Daoy (cell line): Measurements from ENCODE around the gene NPB. TPM values are rescaled to one million over a fixed set of nuclear protein-coding genes. Genes with fewer than 3 reads are reported as not detected.
"Not testable (repeated sequence)": the region's sequence is repeated elsewhere in the genome, so short reads cannot be mapped to it uniquely, and the experiment has no call there.

Source experiments
- DNase-seq: peaks from one replicate; pipeline ENCODE4 v3.0.0-alpha.2; 2015; ENCODE audit warnings: low read depth
- total RNA-seq: library from RNA; depleted of rRNA; stranded (reverse); fragments of >200 nt; shearing (Covaris generic); gene quantifications from 2 replicates; pipeline ENCODE4 v1.2.3, GENCODE V29; 2014

NPB gene
- total RNA-seq, 1 experiment from 2014 or later = 0.97 TPM

DNA sequence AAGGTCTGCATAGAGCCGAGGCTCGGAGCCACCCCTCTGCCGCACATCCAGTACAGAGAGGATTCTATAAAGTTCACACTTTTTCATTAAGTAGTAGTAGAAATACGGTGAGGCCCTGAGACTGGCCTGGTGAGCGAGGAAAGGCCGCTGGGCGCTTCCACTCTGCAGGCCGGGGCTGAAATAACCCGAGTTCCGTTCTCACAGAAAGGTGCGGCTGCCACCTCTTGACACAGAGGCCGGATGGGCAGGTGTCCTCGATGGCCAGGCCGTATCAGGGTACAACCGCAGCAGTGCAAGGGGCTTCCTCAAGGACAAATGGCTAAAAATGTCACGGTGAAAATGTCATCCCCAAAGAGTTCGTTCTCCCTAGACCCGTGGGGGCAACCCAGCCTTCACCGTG is 9.9 kb downstream of the NPB start:
- DNase-seq = no peak

DNA sequence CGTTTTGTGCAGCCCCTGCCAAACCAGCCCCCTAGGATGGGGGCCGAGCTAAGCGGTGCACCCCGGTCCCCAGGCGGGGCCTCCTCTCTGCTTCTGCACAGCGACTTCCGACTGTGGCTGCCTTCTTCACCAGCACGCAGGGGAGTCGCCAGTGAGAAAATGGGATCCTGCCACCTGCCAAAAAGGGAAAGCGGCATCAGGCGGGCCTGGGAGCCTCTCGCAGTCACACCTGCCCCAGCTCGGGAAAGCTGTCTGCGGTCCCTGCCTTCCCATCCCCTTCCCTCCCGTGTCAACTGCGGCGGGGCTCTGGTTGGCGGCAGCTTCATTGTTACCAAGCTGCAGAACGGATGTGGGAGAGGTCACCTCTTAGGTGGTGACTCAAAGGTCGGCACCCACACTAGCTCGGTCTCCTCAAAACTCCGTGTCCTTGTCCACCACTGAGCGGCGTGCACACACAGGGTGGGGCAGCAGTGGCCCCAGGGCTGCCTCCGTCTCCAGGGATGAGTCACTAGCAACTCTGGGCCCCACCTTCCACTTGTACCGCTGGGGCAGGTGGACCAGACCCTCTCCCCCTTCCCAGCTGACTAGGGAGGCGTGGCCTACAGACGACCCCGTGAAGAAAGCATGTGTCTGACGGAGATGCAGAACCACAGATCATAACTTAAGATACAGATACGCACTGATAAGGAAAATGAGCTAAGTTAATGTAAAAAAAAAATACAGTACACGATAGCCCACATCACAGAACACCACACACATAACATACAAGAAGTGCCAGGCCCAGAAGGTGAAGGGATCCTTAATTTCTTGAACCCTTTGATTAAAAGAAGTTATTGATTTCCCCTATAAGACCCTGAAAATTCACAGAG is 10.6 kb downstream of the NPB start:
- DNase-seq = peak; percentile 64

DNA sequence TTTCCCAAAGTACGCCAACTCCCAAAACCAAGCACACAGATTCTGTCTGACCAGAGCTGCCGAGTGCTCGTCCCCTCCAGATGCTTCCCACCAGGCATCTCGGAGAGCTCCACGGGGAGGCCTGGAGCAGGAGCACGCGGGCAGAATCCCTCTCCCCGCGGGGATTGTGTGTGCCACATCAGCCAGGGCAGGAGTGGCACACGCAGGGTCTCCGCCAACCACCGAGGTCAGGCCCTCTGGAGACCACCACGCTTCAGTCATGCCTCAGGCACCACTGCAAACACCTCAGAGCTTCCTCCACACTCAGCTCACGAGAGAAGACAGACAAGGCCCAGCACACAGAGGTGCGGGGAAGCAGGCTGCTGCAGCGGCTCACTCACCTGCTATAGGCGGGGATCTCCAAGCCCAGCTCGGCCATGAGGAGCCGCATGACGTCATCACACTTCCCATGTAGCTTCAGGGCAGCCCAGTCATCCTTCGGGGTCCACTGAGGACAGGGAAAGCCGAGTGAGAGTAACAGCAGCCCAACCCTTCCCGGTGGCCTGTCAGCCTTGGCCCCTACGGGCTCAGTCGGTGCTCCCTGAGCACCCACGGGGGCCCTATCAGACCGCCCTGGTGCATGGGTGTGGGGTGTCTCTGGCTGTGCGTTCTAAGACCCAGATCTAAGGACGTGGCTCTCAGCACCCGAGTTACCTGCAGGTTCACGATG is 11.5 kb downstream of the NPB start:
- DNase-seq = no peak

DNA sequence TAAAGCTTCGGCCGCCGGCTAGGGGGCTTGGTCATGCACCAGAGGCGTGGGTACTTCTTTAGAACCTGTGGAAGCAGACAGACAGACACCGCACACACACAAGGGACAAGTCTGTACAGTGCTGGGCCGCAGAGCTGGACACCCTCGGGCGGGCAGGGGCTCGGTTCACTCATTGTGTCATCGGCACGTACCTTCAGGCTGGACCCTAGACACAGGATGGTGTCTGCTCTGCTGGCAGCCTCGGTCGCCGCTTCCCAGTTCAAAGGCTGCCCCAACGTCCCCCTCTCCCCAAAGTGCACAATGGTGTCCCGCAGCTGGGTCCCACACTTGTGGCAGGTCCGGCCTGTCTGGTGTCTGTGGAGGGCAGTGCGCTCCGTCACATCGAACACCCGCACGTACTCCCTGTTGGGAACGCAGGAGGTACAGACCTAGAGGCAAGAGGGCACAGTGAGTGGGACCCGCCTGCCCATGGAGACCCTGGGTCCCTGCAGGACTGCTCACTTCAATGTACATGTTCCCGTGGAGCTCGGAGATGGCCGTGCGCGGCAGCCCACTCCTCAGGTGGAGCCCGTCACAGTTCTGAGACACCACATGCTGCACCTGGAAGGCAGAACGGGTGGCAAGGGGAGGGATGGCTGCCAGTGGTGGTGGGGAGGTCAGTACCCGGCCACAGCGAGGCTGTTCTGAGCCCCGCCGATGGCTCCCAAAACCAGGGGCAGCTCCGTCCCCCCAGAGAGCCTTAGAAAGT is 12.2 kb downstream of the NPB start:
- no peak for DNase-seq

DNA sequence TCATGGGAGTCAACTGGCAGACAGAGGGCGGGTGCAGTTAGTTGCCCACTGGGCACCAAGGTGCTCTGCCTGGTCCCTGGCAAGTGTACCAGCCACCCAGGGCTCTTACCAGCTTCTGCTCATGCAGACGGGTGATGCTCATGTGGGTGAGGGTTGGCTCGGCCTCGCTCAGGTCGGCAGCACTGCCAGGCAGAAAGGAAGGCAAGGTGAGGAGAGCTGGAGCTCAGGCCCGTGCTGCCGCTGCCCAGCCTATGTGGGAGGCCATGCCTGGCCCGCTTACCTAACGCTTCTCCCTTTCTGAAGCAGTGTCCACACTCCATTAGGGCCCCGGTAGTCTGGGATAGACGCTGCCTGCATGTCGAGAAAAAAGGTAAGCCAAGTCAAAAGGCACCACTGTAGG is 13.3 kb downstream of the NPB start:
- DNase-seq = no peak

DNA sequence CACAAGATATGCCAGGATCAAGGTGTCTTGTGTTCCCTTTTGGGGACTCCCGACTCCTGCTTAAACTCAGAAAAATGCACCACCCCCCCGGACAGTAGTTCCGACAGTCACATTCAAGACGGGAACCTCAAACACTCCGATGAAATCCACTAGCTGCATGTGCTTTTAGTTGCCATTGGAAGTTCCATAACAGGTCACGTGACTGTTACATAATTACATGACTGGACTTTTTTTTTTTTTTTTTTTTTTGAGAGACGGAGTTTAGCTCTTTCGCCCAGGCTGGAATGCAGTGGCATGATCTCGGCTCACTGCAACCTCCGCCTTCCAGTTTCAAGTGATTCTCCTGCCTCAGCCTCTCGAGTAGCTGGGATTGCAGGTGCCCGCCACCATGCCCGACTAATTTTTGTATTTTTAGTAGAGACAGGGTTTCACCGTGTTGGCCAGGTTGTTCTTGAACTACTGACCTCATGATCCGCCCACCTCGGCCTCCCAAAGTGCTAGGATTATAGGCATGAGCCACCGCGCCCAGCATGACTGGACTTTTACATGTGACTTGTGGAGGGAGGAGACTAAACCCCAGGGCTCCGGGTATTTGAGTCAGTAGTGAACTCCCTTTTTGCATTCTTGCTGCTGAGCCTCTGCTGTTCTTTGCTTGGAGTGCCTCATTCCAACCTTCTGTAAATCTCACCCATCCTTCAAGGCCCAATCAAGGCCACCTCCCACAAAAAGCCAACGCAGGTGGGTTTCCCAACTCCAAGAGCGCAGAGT is 14.4 kb downstream of the NPB start:
- DNase-seq = peak; percentile 86

DNA sequence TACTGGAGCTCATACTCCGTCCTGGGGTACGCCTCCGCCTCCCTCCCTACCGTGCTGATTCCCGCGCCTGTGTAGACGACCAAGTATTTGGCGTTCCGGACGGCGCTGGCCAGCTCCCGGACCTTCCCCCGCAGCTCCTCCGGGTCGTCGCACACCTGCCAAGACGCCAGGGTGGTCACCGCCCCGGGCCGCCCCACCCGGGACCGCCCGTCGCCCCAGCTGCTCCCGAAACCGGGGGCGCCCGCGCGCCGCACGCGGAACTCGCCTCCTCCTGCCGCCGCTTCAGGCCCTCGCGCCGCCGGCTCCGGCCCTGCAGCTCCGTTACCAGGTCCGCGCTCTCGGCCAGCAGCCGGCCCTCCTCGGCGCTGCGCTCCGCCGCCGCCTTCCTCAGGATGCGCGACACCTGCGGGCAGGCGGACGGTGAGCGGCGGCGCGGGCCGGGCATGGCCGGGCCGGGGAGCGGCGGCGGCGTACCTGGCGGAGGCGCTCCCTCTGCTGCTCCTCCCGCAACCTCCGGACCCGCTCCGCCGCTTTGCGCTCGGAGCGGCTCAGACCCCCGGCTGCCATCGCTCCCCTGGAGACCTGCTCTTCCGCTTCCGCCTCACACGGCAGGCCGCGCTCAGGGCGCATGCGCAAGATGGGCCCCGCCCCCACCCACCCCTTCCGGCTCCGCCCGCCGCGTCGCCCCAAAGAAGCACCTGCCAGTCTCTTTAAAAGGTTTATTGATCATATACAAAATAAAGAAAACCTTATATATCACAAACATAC is 15.7 kb downstream of the NPB start, which contains the start of gene SIRT7:
Gene SIRT7 (minus strand): TSS at position 612 of the 768 bp plus-strand sequence. CDS start 45 bp downstream, at position 567.
- peak; percentile 89 for DNase-seq

DNA sequence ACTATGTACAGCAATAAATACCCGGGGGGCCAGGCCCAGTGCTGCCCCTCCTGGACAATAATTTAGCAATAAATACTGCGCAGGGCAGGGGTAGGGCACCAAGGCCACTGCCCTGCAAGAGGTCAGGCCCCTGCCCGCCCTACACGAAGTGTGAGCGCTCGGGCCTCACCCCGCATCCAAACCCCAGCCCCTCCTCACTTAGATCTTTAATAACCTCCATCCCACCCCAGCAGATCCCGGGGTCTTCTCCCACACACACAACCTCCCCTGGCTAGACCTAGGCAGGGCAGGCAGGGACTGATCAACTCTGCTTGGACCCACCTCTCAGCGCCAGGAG is 16.3 kb downstream of the NPB start:
- DNase-seq = not testable (repeated sequence)

DNA sequence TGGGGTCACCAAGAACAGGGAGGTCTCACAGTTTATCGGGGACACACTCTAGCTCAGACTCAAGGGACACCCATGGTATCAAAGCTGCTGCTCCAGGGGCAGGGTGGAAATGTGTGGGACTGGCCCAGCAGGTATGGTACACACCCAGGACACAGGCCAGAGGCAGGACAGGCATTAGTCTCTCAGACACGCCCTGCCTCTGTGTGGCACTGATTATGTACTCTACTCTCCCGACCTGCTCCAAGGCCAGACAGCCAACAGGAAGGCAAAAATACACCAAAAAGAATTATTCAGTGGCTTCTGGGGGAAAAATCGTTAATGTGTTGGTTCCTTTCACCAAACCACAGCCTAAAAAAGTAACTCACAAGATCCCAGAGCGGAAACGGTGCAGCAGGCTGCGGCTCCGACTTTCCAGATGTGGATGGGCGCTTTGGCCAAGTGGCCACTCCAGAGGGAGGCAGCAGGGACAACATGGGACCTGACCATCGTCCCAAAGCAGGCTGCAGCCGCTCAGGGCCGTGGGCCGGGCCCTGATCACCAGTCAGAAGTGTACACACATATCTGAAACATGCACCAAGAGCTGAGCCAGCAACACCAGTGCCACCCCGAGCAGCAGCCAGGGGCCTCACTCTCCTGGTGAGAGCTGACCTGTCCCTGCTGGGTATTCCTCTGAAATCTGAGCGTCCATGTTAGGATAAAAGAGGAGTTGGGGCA is 17.0 kb downstream of the NPB start:
- DNase-seq = no peak

DNA sequence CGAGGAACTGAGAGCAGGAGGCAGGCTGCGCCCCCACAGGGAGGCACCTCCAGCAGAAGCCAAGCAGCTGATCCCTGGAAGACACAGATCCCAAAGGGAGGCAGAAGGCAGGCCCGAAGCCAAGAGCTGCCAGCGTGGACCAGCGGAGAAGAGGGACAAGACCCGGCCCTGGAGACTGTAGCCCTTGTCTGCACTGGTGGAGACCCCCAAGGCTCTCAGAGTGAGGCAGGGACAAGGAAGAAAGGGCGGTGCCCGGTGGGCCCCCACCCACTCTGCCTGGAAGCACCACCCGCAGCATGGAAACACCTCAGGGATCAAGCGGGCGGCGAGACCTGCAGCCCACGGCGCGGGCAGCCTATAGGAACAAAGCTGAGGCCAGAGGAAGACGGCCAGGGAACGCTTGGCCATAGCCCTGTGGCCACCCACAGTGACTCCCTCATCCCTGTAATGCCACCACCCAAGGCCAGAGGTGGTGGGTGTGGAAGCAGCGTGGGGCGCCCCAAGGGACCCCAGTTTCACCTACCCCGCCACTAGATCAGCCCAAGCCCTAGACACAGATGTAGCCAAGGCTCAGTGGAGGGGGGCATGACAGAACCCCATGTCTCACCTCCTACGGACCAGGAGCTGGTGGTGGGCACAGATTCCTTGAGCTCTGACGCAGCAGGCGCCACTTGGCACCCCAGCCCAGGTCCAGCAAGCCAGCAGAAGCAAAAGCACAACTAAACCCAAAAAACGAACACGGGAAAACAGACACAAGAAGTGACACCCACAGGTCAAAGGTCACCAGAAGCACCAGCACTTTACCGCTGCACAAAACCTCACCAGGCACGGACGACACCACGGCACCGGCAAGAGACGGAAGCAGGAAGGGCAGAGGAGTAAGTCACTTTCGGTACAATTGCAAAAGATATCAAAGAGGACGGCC is 18.8 kb downstream of the NPB start:
- no peak for DNase-seq

DNA sequence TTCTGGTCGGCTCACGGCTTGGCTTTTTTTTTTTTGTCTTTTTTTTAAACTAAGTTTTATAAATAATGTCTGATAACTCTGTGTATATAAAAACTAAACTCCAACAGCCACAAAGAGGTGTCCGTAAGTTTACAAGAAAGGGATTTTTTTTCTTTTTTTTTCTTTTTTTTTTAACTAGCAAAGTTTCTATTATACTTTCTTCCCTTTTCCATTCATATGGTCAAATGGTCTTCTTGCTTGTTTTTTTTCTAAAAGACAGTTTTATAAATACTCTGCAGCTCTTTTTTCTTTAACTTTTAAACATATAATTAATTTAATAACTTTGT is 19.5 kb downstream of the NPB start:
- DNase-seq = no peak

DNA sequence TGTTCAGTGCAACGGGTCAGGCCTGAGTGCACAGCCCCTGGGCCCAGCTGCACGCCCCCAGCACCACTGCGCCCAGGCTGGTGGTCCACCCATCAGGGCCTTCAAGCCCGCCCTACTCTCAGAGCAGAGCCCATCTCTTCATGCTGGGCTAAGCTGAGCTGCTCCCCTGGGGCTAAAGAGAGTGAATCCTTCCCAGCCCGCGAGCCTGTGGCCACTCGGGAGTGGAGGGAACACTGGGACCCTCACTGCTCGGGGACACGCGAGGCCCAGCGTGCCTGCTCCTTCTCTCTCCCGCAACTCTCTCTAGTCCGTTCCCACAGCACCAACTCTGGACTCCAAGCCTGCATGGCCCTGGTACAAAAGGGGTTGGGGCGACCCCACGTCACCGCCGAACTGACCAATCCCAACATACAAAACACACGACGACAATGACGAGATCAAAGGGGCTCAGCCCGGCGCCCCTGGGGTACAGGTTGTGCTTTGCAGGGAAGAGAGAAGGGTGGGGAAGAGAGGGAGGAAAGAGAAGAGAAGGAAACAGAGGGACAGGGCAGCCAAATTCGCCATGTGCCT is 20.0 kb downstream of the NPB start:
- no peak for DNase-seq

DNA sequence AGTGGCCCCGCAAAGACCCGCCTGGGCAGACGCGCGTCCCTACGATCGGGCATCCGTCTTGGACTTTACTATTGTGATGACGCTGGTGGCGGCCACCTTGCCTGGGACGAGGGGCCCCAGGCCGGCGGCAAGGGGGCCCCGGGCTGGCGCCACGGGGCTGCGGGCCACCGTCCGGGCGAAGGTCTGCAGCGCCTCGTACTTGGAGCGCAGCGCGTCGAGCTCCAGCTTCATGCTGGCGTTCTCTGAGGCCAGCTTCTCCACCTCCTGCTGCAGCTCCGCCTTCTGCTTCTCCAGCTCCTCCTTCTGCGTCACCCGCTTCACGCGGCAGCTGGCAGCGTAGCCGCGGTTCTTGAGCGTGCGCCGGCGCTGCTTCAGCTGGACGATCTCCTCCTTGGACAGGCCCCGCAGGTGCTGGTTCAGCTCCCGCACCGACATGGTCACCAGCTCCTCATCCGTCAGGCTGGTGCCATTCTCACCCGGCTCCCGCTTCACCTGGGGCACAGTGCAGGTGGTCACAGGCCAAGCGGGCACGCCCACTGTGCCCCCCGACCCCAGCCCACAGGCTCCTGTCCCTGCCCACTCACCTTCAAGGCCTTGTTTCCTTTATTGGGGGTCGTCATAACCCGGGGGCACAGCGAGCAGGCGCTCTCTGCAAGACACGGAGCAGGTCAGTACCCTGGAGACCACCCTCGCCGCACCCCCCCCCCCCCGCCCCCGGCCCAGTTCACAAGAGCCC is 20.7 kb downstream of the NPB start:
- DNase-seq = no peak

DNA sequence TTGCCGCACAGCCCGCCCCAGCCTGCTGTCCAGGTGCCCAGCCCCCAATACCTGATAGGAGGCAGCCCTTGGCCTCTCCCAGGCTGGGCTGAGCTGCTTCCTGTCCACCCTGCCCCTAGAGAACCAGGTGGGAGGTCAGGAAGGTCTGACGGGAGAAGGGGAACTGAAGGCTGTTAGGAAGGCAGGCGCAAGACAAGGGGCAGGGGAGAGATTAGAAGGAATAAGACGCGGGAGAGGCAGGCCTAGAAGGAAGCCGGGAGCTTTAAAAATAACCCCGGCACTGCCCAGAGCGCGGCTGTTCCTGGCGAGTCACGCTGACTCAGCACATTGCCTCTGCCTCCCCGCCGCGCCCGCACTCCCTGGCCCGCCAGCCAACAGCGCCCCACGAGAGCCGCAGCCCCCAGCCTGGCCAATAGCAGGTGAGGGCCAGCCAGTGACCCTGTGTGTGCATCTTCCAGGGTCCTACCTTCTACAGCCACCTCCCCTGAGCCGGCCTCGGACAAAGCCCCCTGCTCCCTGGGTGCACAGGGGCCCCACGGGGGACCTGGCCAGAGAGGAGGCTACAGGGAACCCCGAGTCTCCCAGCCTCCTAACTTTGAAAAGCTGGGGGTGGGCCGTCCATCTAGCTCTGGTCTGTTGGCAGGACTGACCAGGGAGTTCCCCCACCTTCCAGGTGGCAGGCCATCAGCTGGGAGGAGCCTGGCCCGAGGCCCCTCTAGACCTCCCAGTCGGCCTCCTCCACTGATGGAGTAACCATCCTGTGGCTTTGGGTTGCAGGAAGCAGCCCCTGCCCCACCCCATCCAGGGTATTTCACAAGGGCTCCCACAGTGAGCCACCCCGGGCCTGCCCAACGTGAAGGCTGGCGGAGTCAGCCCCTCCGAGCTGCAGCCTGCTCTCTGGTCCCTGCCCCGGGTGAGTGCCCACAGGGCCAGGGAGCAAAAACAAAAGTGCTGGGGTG is 21.5 kb downstream of the NPB start:
- peak; percentile 84 for DNase-seq

DNA sequence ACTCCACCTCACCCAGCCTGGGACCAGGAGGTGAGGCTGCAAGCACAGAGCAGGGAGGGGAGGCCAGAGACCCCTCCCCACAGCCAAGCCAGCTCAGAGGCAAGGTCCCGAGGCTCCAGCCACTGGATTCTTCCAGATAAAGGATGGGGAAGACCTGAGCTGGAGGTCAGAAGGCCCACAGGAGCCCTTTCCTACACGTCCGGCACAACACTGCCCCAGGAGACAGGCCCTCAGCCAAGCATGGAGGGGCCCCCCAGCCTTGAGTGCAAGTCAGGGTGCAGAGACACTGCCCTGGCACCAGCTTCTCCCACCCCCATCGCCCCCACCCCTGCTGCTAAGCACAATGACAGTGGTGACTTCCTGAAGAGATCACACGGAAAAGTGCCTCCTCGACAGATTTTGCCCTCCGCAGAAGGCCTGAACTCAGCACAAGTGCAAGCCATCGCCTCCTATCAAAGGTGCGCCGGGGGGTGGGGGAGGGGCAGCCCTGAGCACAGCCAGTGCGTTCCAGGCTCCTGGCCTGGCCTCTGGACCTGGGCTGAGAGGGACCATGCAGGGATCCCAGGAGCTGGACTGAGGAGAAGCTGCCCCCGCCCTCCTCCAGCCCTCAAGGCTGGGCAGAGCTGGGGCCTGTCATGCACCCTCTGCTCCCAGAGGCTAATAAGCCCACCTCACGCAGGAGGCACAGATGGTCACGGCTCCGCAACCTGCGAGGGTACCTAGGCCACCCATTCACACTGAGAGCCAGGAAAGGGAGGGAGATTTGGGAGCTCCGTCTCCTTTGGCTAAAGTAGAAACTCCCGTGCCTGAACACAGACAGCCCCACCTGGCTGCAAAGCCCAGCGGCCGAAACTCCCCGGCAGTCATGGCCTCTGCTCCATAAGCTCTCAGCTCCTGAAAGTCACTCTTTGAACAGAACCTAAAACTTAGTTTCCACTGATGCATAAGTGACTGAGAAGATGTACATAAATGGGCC is 22.8 kb downstream of the NPB start:
- DNase-seq = no peak
